PC-3 (cell line): Measurements from ENCODE around the gene HENMT1. TPM values are rescaled to one million over a fixed set of nuclear protein-coding genes. Genes with fewer than 3 reads are reported as not detected.

Experiments
- ATAC-seq: fragments of 200-7000 bp; cut with Tn5 transposase; 2 replicates; pipeline ENCODE4 v1.9.1; 2020; ENCODE audit warnings: mild to moderate bottlenecking, moderate library complexity
- BruUV-seq: library from RNA; stranded (reverse); fragments of 400-500 nt; replicated peaks from 2 replicates; lab custom pipeline; 2021; lab: Mats Ljungman, UMichigan
- CTCF ChIA-PET: fragments of 300-600 bp; sonication (Branson Sonifier 250); formaldehyde crosslinking; loops from one replicate; lab custom pipeline; 2022; ENCODE audit warnings: antibody characterized with exemption; lab: Charles Lee
- POLR2A ChIA-PET: fragments of 300-600 bp; sonication (Branson Sonifier 250); formaldehyde crosslinking; loops from one replicate; lab custom pipeline; 2022; ENCODE audit warnings: antibody characterized with exemption; ENCODE audit not compliant: unreplicated experiment; lab: Charles Lee
- DNase-seq: peaks from one replicate; pipeline ENCODE4 v3.0.0-alpha.2; 2015
- H2AFZ ChIP-seq: fragments of 300-600 bp; sonication (generic); 2 replicates; pipeline ENCODE4 v1.6.0; 2016; ENCODE audit warnings: antibody characterized with exemption, low read length
- H3F3A ChIP-seq: fragments of 300-600 bp; sonication (generic); one replicate; pipeline ENCODE4 v1.6.0; 2017; ENCODE audit warnings: antibody characterized with exemption, low read length, control low read depth, mild to moderate bottlenecking; ENCODE audit not compliant: unreplicated experiment
- H3K27ac ChIP-seq: fragments of 300-600 bp; sonication (generic); 2 replicates; pipeline ENCODE4 v1.5.1; 2016; ENCODE audit warnings: mild to moderate bottlenecking, low read length
- H3K27me3 ChIP-seq: fragments of 300-600 bp; sonication (generic); 2 replicates; pipeline ENCODE4 v1.6.1; 2016; ENCODE audit warnings: low read length, mixed read lengths
- H3K36me3 ChIP-seq: fragments of 300-600 bp; sonication (generic); 2 replicates; pipeline ENCODE4 v1.6.1; 2016; ENCODE audit warnings: low read depth, mixed run types, low read length, mixed read lengths
- H3K4me1 ChIP-seq: fragments of 300-600 bp; sonication (generic); 2 replicates; pipeline ENCODE4 v1.5.1; 2016; ENCODE audit warnings: low read length; ENCODE audit not compliant: insufficient read depth
- H3K4me2 ChIP-seq: fragments of 300-600 bp; sonication (generic); 2 replicates; pipeline ENCODE4 v1.6.0; 2016; ENCODE audit warnings: low read length
- H3K4me3 ChIP-seq: fragments of 300-600 bp; sonication (generic); 2 replicates; pipeline ENCODE4 v1.5.1; 2016; ENCODE audit warnings: mild to moderate bottlenecking, low read length, mixed read lengths
- H3K79me2 ChIP-seq: fragments of 300-600 bp; sonication (generic); 2 replicates; pipeline ENCODE4 v1.6.1; 2017; ENCODE audit warnings: low read length, mixed read lengths
- H3K9ac ChIP-seq: fragments of 300-600 bp; sonication (generic); 2 replicates; pipeline ENCODE4 v1.6.0; 2016; ENCODE audit warnings: mild to moderate bottlenecking, low read length
- H3K9me2 ChIP-seq: fragments of 300-600 bp; sonication (generic); replicated peaks from 2 replicates; pipeline ENCODE4 v1.6.1; 2016; ENCODE audit warnings: mixed run types, low read length, mixed read lengths
- H3K9me3 ChIP-seq: fragments of 300-600 bp; sonication (generic); 2 replicates; pipeline ENCODE4 v1.6.1; 2016; ENCODE audit warnings: low read length, mixed read lengths
- H4K20me1 ChIP-seq: fragments of 300-600 bp; sonication (generic); 2 replicates; pipeline ENCODE4 v1.6.1; 2016; ENCODE audit warnings: low read length, mixed read lengths
- EZH2 ChIP-seq: fragments of 300-600 bp; sonication (generic); IDR thresholded peaks from one replicate; pipeline ENCODE4 v1.6.1; 2017; ENCODE audit warnings: antibody characterized with exemption, mild to moderate bottlenecking, low read length; ENCODE audit not compliant: unreplicated experiment
- EZH2phosphoT487 ChIP-seq: fragments of 300-600 bp; sonication (generic); IDR thresholded peaks from 2 replicates; pipeline ENCODE4 v1.6.1; 2018; ENCODE audit warnings: mild to moderate bottlenecking, antibody characterized with exemption, low read length, borderline replicate concordance
- intact Hi-C: fragments of 100-400 bp; cut with micrococcal nuclease; formaldehyde crosslinking; loops from 2 replicates; pipeline ENCODE4 v1.9.0; 2023
- total RNA-seq: library from RNA; depleted of rRNA; stranded (reverse); fragments of >200 nt; gene quantifications from 2 replicates; pipeline ENCODE4 v1.2.3, GENCODE V29; 2014
- TF ChIP-seq, protein P1 (sequence below): fragments of 300-600 bp; sonication (generic); conservative IDR thresholded peaks from 2 replicates; pipeline ENCODE4 v1.5.1; 2017; ENCODE audit warnings: antibody characterized with exemption, low read depth, mild to moderate bottlenecking, low read length

HENMT1 gene
- total RNA-seq, 1 experiment from 2014 or later = 1.3 TPM

DNA sequence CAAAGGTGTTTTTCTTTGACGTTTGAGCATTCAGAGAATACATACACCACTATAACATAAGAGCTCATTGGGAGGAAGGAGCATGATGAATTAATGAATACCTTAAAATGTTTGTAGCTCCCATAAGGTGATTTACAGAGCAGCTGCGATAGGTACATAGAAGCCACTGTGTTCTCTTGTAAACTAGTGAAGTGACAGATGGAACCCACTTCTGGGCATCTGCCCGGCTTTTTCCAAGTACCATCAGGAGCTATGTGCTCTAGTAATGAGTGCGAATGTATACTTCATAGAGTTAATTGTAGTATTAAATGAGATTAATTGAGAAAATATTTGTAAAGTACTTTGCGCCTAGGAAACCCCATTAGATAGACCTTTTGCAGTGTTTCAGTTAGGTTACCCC is 48.4 kb downstream of the HENMT1 start:
- H3K27ac ChIP-seq = no peak overlapping the region
- H3K9me3 ChIP-seq = no peaks in the 10 kb centered on the region
- no peaks in the 10 kb centered on the region for H3K36me3 ChIP-seq
- no peaks in the 10 kb centered on the region for H3K79me2 ChIP-seq
- H3K4me3 ChIP-seq = no peak overlapping the region
- H3K4me1 ChIP-seq = no peaks in the 10 kb centered on the region
- DNase-seq (no peak), ATAC-seq (no peak)
- no peak overlapping the region for H3K4me2 ChIP-seq
- H4K20me1 ChIP-seq = no peaks in the 10 kb centered on the region
- ChIA-PET POLR2A (no interaction called here), CTCF (no interaction called here)
- no peaks in the 10 kb centered on the region for H3F3A ChIP-seq
- no TSS peak for BruUV-seq
- no peak for TF ChIP-seq EZH2phosphoT487
- no peak for TF ChIP-seq EZH2
- TF ChIP-seq, protein P1, sequence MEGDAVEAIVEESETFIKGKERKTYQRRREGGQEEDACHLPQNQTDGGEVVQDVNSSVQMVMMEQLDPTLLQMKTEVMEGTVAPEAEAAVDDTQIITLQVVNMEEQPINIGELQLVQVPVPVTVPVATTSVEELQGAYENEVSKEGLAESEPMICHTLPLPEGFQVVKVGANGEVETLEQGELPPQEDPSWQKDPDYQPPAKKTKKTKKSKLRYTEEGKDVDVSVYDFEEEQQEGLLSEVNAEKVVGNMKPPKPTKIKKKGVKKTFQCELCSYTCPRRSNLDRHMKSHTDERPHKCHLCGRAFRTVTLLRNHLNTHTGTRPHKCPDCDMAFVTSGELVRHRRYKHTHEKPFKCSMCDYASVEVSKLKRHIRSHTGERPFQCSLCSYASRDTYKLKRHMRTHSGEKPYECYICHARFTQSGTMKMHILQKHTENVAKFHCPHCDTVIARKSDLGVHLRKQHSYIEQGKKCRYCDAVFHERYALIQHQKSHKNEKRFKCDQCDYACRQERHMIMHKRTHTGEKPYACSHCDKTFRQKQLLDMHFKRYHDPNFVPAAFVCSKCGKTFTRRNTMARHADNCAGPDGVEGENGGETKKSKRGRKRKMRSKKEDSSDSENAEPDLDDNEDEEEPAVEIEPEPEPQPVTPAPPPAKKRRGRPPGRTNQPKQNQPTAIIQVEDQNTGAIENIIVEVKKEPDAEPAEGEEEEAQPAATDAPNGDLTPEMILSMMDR = no peak
- no peak overlapping the region for H2AFZ ChIP-seq
- intact Hi-C loops = no loop called here
- H3K9ac ChIP-seq = no peak overlapping the region
- H3K9me2 ChIP-seq = no peaks in the 10 kb centered on the region
- no peaks in the 10 kb centered on the region for H3K27me3 ChIP-seq

DNA sequence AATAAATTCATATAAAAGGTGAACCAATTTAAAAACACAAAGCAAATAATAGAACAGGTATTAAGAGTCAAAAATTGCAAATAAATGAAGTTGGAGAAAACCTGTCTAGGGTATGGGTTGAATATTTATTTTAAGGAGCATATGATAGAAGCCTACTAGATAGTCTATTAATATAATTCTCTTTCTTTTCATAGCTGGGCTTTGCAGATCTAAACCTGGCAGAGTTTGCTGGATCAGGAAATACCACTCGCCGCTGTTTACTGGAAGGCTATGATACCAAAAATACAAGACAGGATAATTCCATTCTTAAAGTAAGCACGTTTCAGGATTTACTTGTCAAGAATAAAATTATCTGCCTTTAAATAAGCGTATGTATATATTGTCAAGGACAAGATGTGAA is 48.9 kb downstream of the HENMT1 start:
- ChIA-PET POLR2A (no interaction called here), CTCF (no interaction called here)
- ATAC-seq = no peak
- intact Hi-C loops = no loop called here
- TF ChIP-seq, protein P1 = no peak
- no peaks in the 10 kb centered on the region for H3K9me2 ChIP-seq
- no peaks in the 10 kb centered on the region for H4K20me1 ChIP-seq
- no peaks in the 10 kb centered on the region for H3F3A ChIP-seq
- BruUV-seq = no TSS peak
- no peak overlapping the region for H3K9ac ChIP-seq
- H2AFZ ChIP-seq = no peak overlapping the region
- H3K9me3 ChIP-seq = no peaks in the 10 kb centered on the region
- no peaks in the 10 kb centered on the region for H3K79me2 ChIP-seq
- no peak overlapping the region for H3K27ac ChIP-seq
- DNase-seq = no peak
- H3K27me3 ChIP-seq = no peaks in the 10 kb centered on the region
- no peak overlapping the region for H3K4me3 ChIP-seq
- H3K4me1 ChIP-seq = no peaks in the 10 kb centered on the region
- H3K36me3 ChIP-seq = no peaks in the 10 kb centered on the region
- no peak overlapping the region for H3K4me2 ChIP-seq

DNA sequence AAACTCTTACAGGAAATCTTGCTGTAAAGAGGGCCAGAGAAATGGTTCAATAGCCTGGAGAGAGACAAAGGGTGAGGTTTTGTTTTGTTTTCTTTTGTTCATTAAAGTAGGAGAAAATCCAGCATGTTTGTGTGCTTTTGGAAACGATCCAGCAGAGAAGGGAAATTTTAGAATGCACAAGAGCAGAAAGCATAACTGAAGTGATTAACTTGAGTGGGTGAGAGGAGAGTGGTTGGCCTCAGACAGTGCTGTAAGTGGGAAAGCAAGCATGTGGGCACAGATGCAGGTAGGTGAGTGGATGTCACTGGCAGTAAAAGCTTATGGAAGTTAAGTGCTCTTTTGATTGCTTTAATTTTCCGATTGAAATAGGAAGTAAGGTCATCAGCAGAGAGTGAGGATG is 50.8 kb downstream of the HENMT1 start:
- Histone ChIP-seq H3K4me2 (no peak overlapping the region), H3K9ac (no peak overlapping the region), H3K9me3 (no peaks in the 10 kb centered on the region), H3F3A (no peaks in the 10 kb centered on the region), H3K4me1 (peaks cover 5% of the 10 kb centered on the region), H3K9me2 (no peaks in the 10 kb centered on the region), H3K79me2 (no peaks in the 10 kb centered on the region), H4K20me1 (no peaks in the 10 kb centered on the region), H3K27ac (no peak overlapping the region), H3K36me3 (no peaks in the 10 kb centered on the region), H3K27me3 (no peaks in the 10 kb centered on the region), H2AFZ (no peak overlapping the region), H3K4me3 (no peak overlapping the region)
- TF ChIP-seq EZH2 (no peak), EZH2phosphoT487 (no peak)
- TF ChIP-seq, protein P1 = no peak
- ATAC-seq (no peak), DNase-seq (no peak)
- no TSS peak for BruUV-seq
- POLR2A ChIA-PET = no interaction called here
- CTCF ChIA-PET = no interaction called here
- intact Hi-C loops = no loop called here
